ENCODE measurements around the gene FASN.

Gene FASN

GRCh38 chr17:82082456-82082855 lies 15.6 kb downstream of the FASN start:
- Histone ChIP-seq H3K9me3 (ENCODE audit: control insufficient read depth, insufficient read depth, low read length) (no peaks in the 10 kb centered on the region), H3K4me3 (ENCODE audit: low read depth, low read length) (no peak overlapping the region), H3K4me1 (ENCODE audit: control insufficient read depth, insufficient read depth, low read length) (no peaks in the 10 kb centered on the region), H3K27me3 (ENCODE audit: control insufficient read depth, insufficient read depth, low read length) (no peaks in the 10 kb centered on the region), H3K9ac (ENCODE audit: low read depth, low read length) (no peak overlapping the region), H3K36me3 (ENCODE audit: control insufficient read depth, insufficient read depth, low read length) (peaks cover 88% of the 10 kb centered on the region)

- no peaks in the 10 kb centered on the region for H3K4me1 ChIP-seq (ENCODE audit: control insufficient read depth, insufficient read depth, low read length)
- H3K36me3 ChIP-seq (ENCODE audit: control insufficient read depth, insufficient read depth, low read length) = peaks cover 83% of the 10 kb centered on the region
- no peaks in the 10 kb centered on the region for H3K9me3 ChIP-seq (ENCODE audit: control insufficient read depth, insufficient read depth, low read length)
- H3K4me3 ChIP-seq (ENCODE audit: low read depth, low read length) = no peak overlapping the region
- no peak overlapping the region for H3K9ac ChIP-seq (ENCODE audit: low read depth, low read length)
- H3K27me3 ChIP-seq (ENCODE audit: control insufficient read depth, insufficient read depth, low read length) = no peaks in the 10 kb centered on the region
Measured at GRCh38 chr17:82081966-82082365, 16.1 kb downstream of the FASN start.

GRCh38 chr17:82081546-82081945 lies 16.5 kb downstream of the FASN start:
- no peaks in the 10 kb centered on the region for H3K9me3 ChIP-seq (ENCODE audit: control insufficient read depth, insufficient read depth, low read length)
- H3K4me1 ChIP-seq (ENCODE audit: control insufficient read depth, insufficient read depth, low read length) = no peaks in the 10 kb centered on the region
- H3K36me3 ChIP-seq (ENCODE audit: control insufficient read depth, insufficient read depth, low read length) = peaks cover 79% of the 10 kb centered on the region
- no peak overlapping the region for H3K4me3 ChIP-seq (ENCODE audit: low read depth, low read length)
- no peak overlapping the region for H3K9ac ChIP-seq (ENCODE audit: low read depth, low read length)
- no peaks in the 10 kb centered on the region for H3K27me3 ChIP-seq (ENCODE audit: control insufficient read depth, insufficient read depth, low read length)

GRCh38 chr17:82080789-82081464 lies 17.1 kb downstream of the FASN start:
- no peaks in the 10 kb centered on the region for H3K4me1 ChIP-seq (ENCODE audit: control insufficient read depth, insufficient read depth, low read length)
- no peak overlapping the region for H3K9ac ChIP-seq (ENCODE audit: low read depth, low read length)
- no peaks in the 10 kb centered on the region for H3K27me3 ChIP-seq (ENCODE audit: control insufficient read depth, insufficient read depth, low read length)
- no peak overlapping the region for H3K4me3 ChIP-seq (ENCODE audit: low read depth, low read length)
- H3K9me3 ChIP-seq (ENCODE audit: control insufficient read depth, insufficient read depth, low read length) = no peaks in the 10 kb centered on the region
- H3K36me3 ChIP-seq (ENCODE audit: control insufficient read depth, insufficient read depth, low read length) = peaks cover 73% of the 10 kb centered on the region

- Histone ChIP-seq H3K27me3 (ENCODE audit: control insufficient read depth, insufficient read depth, low read length) (no peaks in the 10 kb centered on the region), H3K9me3 (ENCODE audit: control insufficient read depth, insufficient read depth, low read length) (no peaks in the 10 kb centered on the region), H3K9ac (ENCODE audit: low read depth, low read length) (no peak overlapping the region), H3K36me3 (ENCODE audit: control insufficient read depth, insufficient read depth, low read length) (peaks cover 66% of the 10 kb centered on the region), H3K4me1 (ENCODE audit: control insufficient read depth, insufficient read depth, low read length) (no peaks in the 10 kb centered on the region), H3K4me3 (ENCODE audit: low read depth, low read length) (no peak overlapping the region)
Measured at GRCh38 chr17:82080048-82080788, 17.8 kb downstream of the FASN start.

- no peak overlapping the region for H3K9ac ChIP-seq (ENCODE audit: low read depth, low read length)
- no peaks in the 10 kb centered on the region for H3K4me1 ChIP-seq (ENCODE audit: control insufficient read depth, insufficient read depth, low read length)
- no peaks in the 10 kb centered on the region for H3K27me3 ChIP-seq (ENCODE audit: control insufficient read depth, insufficient read depth, low read length)
- H3K9me3 ChIP-seq (ENCODE audit: control insufficient read depth, insufficient read depth, low read length) = no peaks in the 10 kb centered on the region
- H3K36me3 ChIP-seq (ENCODE audit: control insufficient read depth, insufficient read depth, low read length) = peaks cover 55% of the 10 kb centered on the region
- no peak overlapping the region for H3K4me3 ChIP-seq (ENCODE audit: low read depth, low read length)
Measured at GRCh38 chr17:82079001-82079677, 18.9 kb downstream of the FASN start.

GRCh38 chr17:82078433-82078832 lies 19.6 kb downstream of the FASN start:
- Histone ChIP-seq H3K4me1 (ENCODE audit: control insufficient read depth, insufficient read depth, low read length) (no peaks in the 10 kb centered on the region), H3K27me3 (ENCODE audit: control insufficient read depth, insufficient read depth, low read length) (no peaks in the 10 kb centered on the region), H3K36me3 (ENCODE audit: control insufficient read depth, insufficient read depth, low read length) (peaks cover 48% of the 10 kb centered on the region), H3K9ac (ENCODE audit: low read depth, low read length) (no peak overlapping the region), H3K4me3 (ENCODE audit: low read depth, low read length) (no peak overlapping the region), H3K9me3 (ENCODE audit: control insufficient read depth, insufficient read depth, low read length) (no peaks in the 10 kb centered on the region)

- Histone ChIP-seq H3K27me3 (ENCODE audit: control insufficient read depth, insufficient read depth, low read length) (no peaks in the 10 kb centered on the region), H3K9me3 (ENCODE audit: control insufficient read depth, insufficient read depth, low read length) (no peaks in the 10 kb centered on the region), H3K4me1 (ENCODE audit: control insufficient read depth, insufficient read depth, low read length) (no peaks in the 10 kb centered on the region), H3K9ac (ENCODE audit: low read depth, low read length) (no peak overlapping the region), H3K4me3 (ENCODE audit: low read depth, low read length) (no peak overlapping the region), H3K36me3 (ENCODE audit: control insufficient read depth, insufficient read depth, low read length) (peaks cover 42% of the 10 kb centered on the region)
Measured at GRCh38 chr17:82077617-82078358, 20.2 kb downstream of the FASN start.

- Histone ChIP-seq H3K9ac (ENCODE audit: low read depth, low read length) (no peak overlapping the region), H3K9me3 (ENCODE audit: control insufficient read depth, insufficient read depth, low read length) (no peaks in the 10 kb centered on the region), H3K4me1 (ENCODE audit: control insufficient read depth, insufficient read depth, low read length) (no peaks in the 10 kb centered on the region), H3K4me3 (ENCODE audit: low read depth, low read length) (no peak overlapping the region), H3K36me3 (ENCODE audit: control insufficient read depth, insufficient read depth, low read length) (peaks cover 34% of the 10 kb centered on the region), H3K27me3 (ENCODE audit: control insufficient read depth, insufficient read depth, low read length) (no peaks in the 10 kb centered on the region)
Measured at GRCh38 chr17:82076785-82077591, 21.0 kb downstream of the FASN start.

GRCh38 chr17:82076018-82076784 lies 21.8 kb downstream of the FASN start:
- Histone ChIP-seq H3K36me3 (ENCODE audit: control insufficient read depth, insufficient read depth, low read length) (peaks cover 31% of the 10 kb centered on the region), H3K9me3 (ENCODE audit: control insufficient read depth, insufficient read depth, low read length) (no peaks in the 10 kb centered on the region), H3K4me3 (ENCODE audit: low read depth, low read length) (no peak overlapping the region), H3K27me3 (ENCODE audit: control insufficient read depth, insufficient read depth, low read length) (no peaks in the 10 kb centered on the region), H3K9ac (ENCODE audit: low read depth, low read length) (no peak overlapping the region), H3K4me1 (ENCODE audit: control insufficient read depth, insufficient read depth, low read length) (no peaks in the 10 kb centered on the region)
